Panc1 (cell line): ENCODE measurements around the gene ITGB1. TPM values are rescaled to one million over a fixed set of nuclear protein-coding genes. Genes with fewer than 3 reads are reported as not detected.
"Not testable (repeated sequence)": the region's sequence is repeated elsewhere in the genome, so short reads cannot be mapped to it uniquely, and the experiment has no call there.

Source experiments
- ATAC-seq: fragments of 200-7000 bp; cut with Tn5 transposase; 2 replicates; pipeline ENCODE4 v1.9.1; 2020; ENCODE audit warnings: mild to moderate bottlenecking, moderate library complexity
- BruUV-seq: library from RNA; stranded (reverse); fragments of 400-500 nt; replicated peaks from 2 replicates; lab custom pipeline; 2021; lab: Mats Ljungman, UMichigan
- CTCF ChIA-PET: fragments of 300-600 bp; sonication (Branson Sonifier 250); formaldehyde crosslinking; loops from one replicate; lab custom pipeline; 2022; ENCODE audit warnings: antibody characterized with exemption; lab: Charles Lee
- POLR2A ChIA-PET: fragments of 300-600 bp; sonication (Branson Sonifier 250); formaldehyde crosslinking; loops from one replicate; lab custom pipeline; 2022; ENCODE audit warnings: antibody characterized with exemption; lab: Charles Lee
- DNase-seq: peaks from one replicate; pipeline ENCODE4 v3.0.0-alpha.2; 2010; ENCODE audit warnings: low read depth, low spot score
- H3K27ac ChIP-seq: 2 replicates; pipeline ENCODE4 v1.5.1; 2011; ENCODE audit warnings: mild to moderate bottlenecking, low read length, inconsistent platforms
- H3K27me3 ChIP-seq: fragments of 200-500 bp; sonication (Bioruptor generic); 2 replicates; pipeline ENCODE4 v1.6.0; 2014; ENCODE audit warnings: low read length, inconsistent platforms; ENCODE audit not compliant: control insufficient read depth, insufficient read depth
- H3K36me3 ChIP-seq: fragments of 200-500 bp; sonication (Bioruptor generic); 2 replicates; pipeline ENCODE4 v1.5.1; 2014; ENCODE audit warnings: inconsistent platforms, mild to moderate bottlenecking, low read length, moderate library complexity; ENCODE audit not compliant: control insufficient read depth, insufficient read depth
- H3K4me1 ChIP-seq: 2 replicates; pipeline ENCODE4 v1.5.1; 2011; ENCODE audit warnings: inconsistent platforms, mild to moderate bottlenecking, low read length, moderate library complexity; ENCODE audit not compliant: control insufficient read depth, insufficient read depth
- H3K4me3 ChIP-seq, 2 experiments: 2 replicates each; pipeline ENCODE4 v1.5.1; 2011 to 2012; ENCODE audit warnings: low read depth in 2 of 2, low read length in 2 of 2, mild to moderate bottlenecking in 2 of 2, inconsistent platforms in 1 of 2, moderate library complexity in 1 of 2
- H3K9me3 ChIP-seq: fragments of 200-500 bp; sonication (Bioruptor generic); 2 replicates; pipeline ENCODE4 v1.5.1; 2014; ENCODE audit warnings: low read depth, mild to moderate bottlenecking, inconsistent platforms, low read length, moderate library complexity; ENCODE audit not compliant: control insufficient read depth, insufficient read depth
- POLR2AphosphoS5 ChIP-seq: IDR thresholded peaks from 2 replicates; pipeline ENCODE4 v1.6.1; 2012; ENCODE audit warnings: mild to moderate bottlenecking, low read depth, low read length, moderate library complexity
- SIN3A ChIP-seq: IDR thresholded peaks from 2 replicates; pipeline ENCODE4 v1.6.1; 2012; ENCODE audit warnings: low read depth, mild to moderate bottlenecking, low read length, moderate library complexity, borderline replicate concordance; ENCODE audit not compliant: insufficient read depth
- TCF7L2 ChIP-seq: IDR thresholded peaks from 2 replicates; pipeline ENCODE4 v1.6.1; 2011; ENCODE audit warnings: mild to moderate bottlenecking, low read depth, low read length, inconsistent platforms
- in situ Hi-C: cut with HindIII; loops from 2 replicates; pipeline ENCODE4 v1.10.0; 2016; ENCODE audit warnings: low sequenced_read_pairs, low pct_unique_long_range_greater_than_20kb
- intact Hi-C: fragments of 100-400 bp; cut with micrococcal nuclease; formaldehyde crosslinking; loops from one replicate; pipeline ENCODE4 v1.10.0; 2022; ENCODE audit not compliant: unreplicated experiment
- total RNA-seq: library from RNA; stranded (reverse); gene quantifications from one replicate; pipeline ENCODE4 v1.2.1, GENCODE V29; 2021; ENCODE audit not compliant: unreplicated experiment
- TF ChIP-seq, protein P1 (sequence below), 2 experiments: IDR thresholded peaks; 2 replicates each; pipeline ENCODE4 v1.6.1; 2011 to 2012; ENCODE audit warnings: low read depth in 2 of 2, control low read depth in 1 of 2, low read length in 1 of 2, mild to moderate bottlenecking in 1 of 2, moderate library complexity in 1 of 2; ENCODE audit not compliant: insufficient read depth in 1 of 2
- TF ChIP-seq, protein P2 (sequence below): fragments of 450-650 bp; IDR thresholded peaks from 2 replicates; pipeline ENCODE4 v1.5.1; 2017; ENCODE audit warnings: mild to moderate bottlenecking

Gene ITGB1
- total RNA-seq, 1 experiment from 2014 or later, result 803 TPM

DNA sequence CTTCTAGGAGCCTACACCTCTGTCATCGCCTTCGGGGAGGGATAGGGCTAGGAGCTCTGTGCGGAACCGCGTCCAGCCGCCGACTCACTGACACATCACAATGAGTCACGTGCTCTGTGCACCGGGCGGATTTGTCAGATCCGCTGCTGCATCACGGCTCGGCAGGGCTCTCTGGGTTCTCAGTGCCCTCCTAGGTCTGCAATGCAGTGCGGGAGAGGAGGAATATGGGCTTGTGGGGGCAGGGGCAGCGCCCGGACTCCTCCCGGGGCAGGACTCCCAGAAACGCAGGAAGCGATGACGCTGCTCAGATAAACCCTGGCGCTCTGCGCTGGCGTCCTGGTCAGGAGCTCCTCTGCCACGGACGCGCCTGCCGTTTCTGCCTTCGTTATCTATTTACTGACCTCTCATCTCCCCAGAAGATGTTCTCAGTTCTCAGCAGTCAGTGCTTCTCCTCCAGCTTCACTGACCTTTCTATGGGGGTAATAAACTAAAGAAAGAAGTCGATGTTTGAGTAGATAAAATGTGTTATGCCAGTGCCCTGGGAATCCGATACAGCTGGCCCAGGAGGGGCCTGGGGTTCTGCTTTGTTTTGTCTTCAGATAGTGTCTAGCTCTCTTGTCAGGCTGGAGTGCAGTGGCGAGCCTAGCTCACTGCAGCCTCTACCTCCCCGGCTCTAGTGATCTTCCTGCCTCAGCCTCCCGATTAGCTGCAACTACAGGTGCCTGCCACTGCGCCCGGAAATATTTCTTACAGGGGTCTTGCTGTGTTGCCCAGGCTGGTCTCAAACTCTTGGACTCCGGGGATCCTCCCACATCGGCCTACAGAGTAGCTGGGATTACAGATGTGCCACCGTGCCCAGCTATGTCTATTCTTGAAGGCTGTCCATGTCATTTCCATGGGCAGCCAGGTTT, 22.8 kb upstream of the ITGB1 start:
- peak; percentile 95 for DNase-seq
- TSS peak; percentile 90 for BruUV-seq
- H3K4me3 ChIP-seq, result peak overlapping the region; percentile 26 to 49
- POLR2A ChIA-PET, result interaction anchor here (0.9 to 2.3 kb wide), 6 partner anchors 9 to 28 kb away, joined by 3 to 12 read pairs (median 5); no protein-coding TSS in a partner anchor
- intact Hi-C loops, result no loop called here
- peak; percentile 90 for ATAC-seq
- in situ Hi-C loops, result no loop called here
- no peaks in the 10 kb centered on the region for H3K27me3 ChIP-seq
- TF ChIP-seq, protein P1, sequence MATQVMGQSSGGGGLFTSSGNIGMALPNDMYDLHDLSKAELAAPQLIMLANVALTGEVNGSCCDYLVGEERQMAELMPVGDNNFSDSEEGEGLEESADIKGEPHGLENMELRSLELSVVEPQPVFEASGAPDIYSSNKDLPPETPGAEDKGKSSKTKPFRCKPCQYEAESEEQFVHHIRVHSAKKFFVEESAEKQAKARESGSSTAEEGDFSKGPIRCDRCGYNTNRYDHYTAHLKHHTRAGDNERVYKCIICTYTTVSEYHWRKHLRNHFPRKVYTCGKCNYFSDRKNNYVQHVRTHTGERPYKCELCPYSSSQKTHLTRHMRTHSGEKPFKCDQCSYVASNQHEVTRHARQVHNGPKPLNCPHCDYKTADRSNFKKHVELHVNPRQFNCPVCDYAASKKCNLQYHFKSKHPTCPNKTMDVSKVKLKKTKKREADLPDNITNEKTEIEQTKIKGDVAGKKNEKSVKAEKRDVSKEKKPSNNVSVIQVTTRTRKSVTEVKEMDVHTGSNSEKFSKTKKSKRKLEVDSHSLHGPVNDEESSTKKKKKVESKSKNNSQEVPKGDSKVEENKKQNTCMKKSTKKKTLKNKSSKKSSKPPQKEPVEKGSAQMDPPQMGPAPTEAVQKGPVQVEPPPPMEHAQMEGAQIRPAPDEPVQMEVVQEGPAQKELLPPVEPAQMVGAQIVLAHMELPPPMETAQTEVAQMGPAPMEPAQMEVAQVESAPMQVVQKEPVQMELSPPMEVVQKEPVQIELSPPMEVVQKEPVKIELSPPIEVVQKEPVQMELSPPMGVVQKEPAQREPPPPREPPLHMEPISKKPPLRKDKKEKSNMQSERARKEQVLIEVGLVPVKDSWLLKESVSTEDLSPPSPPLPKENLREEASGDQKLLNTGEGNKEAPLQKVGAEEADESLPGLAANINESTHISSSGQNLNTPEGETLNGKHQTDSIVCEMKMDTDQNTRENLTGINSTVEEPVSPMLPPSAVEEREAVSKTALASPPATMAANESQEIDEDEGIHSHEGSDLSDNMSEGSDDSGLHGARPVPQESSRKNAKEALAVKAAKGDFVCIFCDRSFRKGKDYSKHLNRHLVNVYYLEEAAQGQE (IDR thresholded peaks at IDR 0.05; ENCODE audit: insufficient read depth in 1 of 2, low read depth in 2 of 2, low read length in 1 of 2), result no peak
- TF ChIP-seq, protein P2, sequence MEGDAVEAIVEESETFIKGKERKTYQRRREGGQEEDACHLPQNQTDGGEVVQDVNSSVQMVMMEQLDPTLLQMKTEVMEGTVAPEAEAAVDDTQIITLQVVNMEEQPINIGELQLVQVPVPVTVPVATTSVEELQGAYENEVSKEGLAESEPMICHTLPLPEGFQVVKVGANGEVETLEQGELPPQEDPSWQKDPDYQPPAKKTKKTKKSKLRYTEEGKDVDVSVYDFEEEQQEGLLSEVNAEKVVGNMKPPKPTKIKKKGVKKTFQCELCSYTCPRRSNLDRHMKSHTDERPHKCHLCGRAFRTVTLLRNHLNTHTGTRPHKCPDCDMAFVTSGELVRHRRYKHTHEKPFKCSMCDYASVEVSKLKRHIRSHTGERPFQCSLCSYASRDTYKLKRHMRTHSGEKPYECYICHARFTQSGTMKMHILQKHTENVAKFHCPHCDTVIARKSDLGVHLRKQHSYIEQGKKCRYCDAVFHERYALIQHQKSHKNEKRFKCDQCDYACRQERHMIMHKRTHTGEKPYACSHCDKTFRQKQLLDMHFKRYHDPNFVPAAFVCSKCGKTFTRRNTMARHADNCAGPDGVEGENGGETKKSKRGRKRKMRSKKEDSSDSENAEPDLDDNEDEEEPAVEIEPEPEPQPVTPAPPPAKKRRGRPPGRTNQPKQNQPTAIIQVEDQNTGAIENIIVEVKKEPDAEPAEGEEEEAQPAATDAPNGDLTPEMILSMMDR, result no peak
- TF ChIP-seq POLR2AphosphoS5 (peak; percentile 87), SIN3A (peak; percentile 50; the same call in 1 of the 2 replicates), TCF7L2 (peak; percentile 80; the same call in 1 of the 2 replicates)
- CTCF ChIA-PET, result no interaction called here
- H3K27ac ChIP-seq, result peak overlapping the region; percentile 100
- H3K9me3 ChIP-seq, result no peaks in the 10 kb centered on the region
- peaks cover 62% of the 10 kb centered on the region for H3K4me1 ChIP-seq
- no peaks in the 10 kb centered on the region for H3K36me3 ChIP-seq

DNA sequence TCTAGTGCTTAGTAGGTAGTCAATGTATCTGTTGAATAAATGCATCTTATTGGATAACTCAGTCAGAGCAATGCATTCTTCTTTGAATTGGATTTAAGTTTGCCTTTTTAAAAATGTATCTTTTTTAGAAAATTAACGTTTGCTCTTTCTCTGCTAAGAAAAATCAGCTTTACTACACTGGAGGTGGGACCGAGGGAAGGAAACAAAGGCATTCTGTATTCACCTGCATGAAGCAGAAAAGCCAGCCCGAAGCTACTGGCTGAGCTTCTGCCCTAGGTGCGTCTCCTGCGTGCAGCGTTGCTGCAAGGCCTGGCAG, 22.2 kb upstream of the ITGB1 start:
- ChIA-PET POLR2A (interaction anchor here (0.9 to 2.3 kb wide), 6 partner anchors 8 to 29 kb away, joined by 3 to 12 read pairs (median 5); no protein-coding TSS in a partner anchor), CTCF (no interaction called here)
- intact Hi-C loops (no loop called here), in situ Hi-C loops (no loop called here)
- H3K36me3 ChIP-seq, result no peaks in the 10 kb centered on the region
- peak overlapping the region; percentile 26 to 49 for H3K4me3 ChIP-seq
- BruUV-seq, result no TSS peak
- no peak for ATAC-seq
- H3K4me1 ChIP-seq, result peaks cover 56% of the 10 kb centered on the region
- no peaks in the 10 kb centered on the region for H3K27me3 ChIP-seq
- peak overlapping the region; percentile 100 for H3K27ac ChIP-seq
- H3K9me3 ChIP-seq, result peaks cover 4% of the 10 kb centered on the region; the same call in 1 of the 2 replicates
- DNase-seq, result no peak
- TF ChIP-seq, protein P1 (IDR thresholded peaks at IDR 0.05; ENCODE audit: insufficient read depth in 1 of 2, low read depth in 2 of 2, low read length in 1 of 2), result no peak
- TF ChIP-seq POLR2AphosphoS5 (no peak), TCF7L2 (no peak), SIN3A (no peak)
- TF ChIP-seq, protein P2, result no peak

DNA sequence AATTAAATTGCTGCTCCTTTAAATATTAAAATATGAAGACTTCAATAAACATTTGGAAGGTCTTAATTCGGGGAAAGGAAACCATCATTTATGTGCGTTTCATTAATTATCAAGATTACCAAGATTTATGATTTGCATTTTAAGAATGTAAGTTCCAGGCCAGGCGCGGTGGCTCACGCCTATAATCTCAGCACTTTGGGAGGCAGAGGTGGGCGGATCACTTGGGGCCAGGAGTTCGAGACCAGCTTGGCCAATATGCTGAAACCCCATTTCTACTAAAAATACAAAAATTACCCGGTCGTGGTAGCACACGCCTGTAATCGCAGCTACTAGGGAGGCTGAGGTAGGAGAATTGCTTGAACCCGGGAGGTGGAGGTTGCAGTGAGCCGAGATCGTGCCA, 21.7 kb upstream of the ITGB1 start:
- intact Hi-C loops, in situ Hi-C loops, H3K36me3 ChIP-seq, ATAC-seq, CTCF ChIA-PET, H3K27me3 ChIP-seq, H3K9me3 ChIP-seq, DNase-seq: not testable (repeated sequence)
- H3K4me1 ChIP-seq, result peaks cover 52% of the 10 kb centered on the region
- peak overlapping the region; percentile 100 for H3K27ac ChIP-seq
- TSS peak; percentile 91 for BruUV-seq
- POLR2A ChIA-PET, result interaction anchor here (0.9 to 2.3 kb wide), 6 partner anchors 8 to 29 kb away, joined by 3 to 12 read pairs (median 5); no protein-coding TSS in a partner anchor
- H3K4me3 ChIP-seq, result peak overlapping the region in 1 of 2 experiments; percentile 49; a peak in 2 of 4 replicates
